ENCODE measurements around the gene MED4. TPM values are rescaled to one million over a fixed set of nuclear protein-coding genes. Genes with fewer than 3 reads are reported as not detected.

Gene MED4
- total and polyA plus RNA-seq, 8 donors, result 7.0 to 68.3 (median 37.9) TPM

GRCh38 chr13:48055712-48056111 is 39.2 kb downstream of the MED4 start:
- no peaks in the 10 kb centered on the region for H3K4me1 ChIP-seq
- H3K27ac ChIP-seq, result no peak overlapping the region
- TF ChIP-seq CTCF (IDR thresholded peaks at IDR 0.05), result no peak
- TF ChIP-seq POLR2A (IDR thresholded peaks at IDR 0.05), result no peak
- TF ChIP-seq POLR2AphosphoS5 (IDR thresholded peaks at IDR 0.05), result no peak
- TF ChIP-seq EP300 (IDR thresholded peaks at IDR 0.05), result no peak
- H3K4me3 ChIP-seq, result no peak overlapping the region
- DNase-seq, result no peak
- 78 to 85% (median 81%) methylated on average over 5 of the region's 5 CpGs for WGBS, 5 donors
- H3K27me3 ChIP-seq, result no peaks in the 10 kb centered on the region
- intact Hi-C loops (cut with DNase I; ENCODE audit: low total_unique reads), result no loop called here
- H3K36me3 ChIP-seq, result peaks cover 0 to 41% (median 35%) of the 10 kb centered on the region in 4 donors
- H3K9me3 ChIP-seq, result no peaks in the 10 kb centered on the region

GRCh38 chr13:48054601-48055000 is 40.3 kb downstream of the MED4 start:
- TF ChIP-seq EP300 (IDR thresholded peaks at IDR 0.05) (no peak), POLR2AphosphoS5 (IDR thresholded peaks at IDR 0.05) (no peak), POLR2A (IDR thresholded peaks at IDR 0.05) (no peak), CTCF (IDR thresholded peaks at IDR 0.05) (no peak)
- Histone ChIP-seq H3K27me3 (no peaks in the 10 kb centered on the region), H3K4me1 (no peaks in the 10 kb centered on the region), H3K4me3 (no peak overlapping the region), H3K9me3 (no peaks in the 10 kb centered on the region), H3K36me3 (peaks cover 0 to 52% (median 46%) of the 10 kb centered on the region in 4 donors), H3K27ac (no peak overlapping the region)
- intact Hi-C loops (cut with DNase I; ENCODE audit: low total_unique reads), result no loop called here
- DNase-seq, result no peak
- 90 to 95% (median 92%) methylated on average over 6 of the region's 6 CpGs for WGBS, 5 donors

GRCh38 chr13:48050550-48050949 is 44.4 kb downstream of the MED4 start:
- Histone ChIP-seq H3K27me3 (no peaks in the 10 kb centered on the region), H3K27ac (no peak overlapping the region), H3K4me3 (no peak overlapping the region), H3K9me3 (no peaks in the 10 kb centered on the region), H3K4me1 (no peaks in the 10 kb centered on the region), H3K36me3 (peaks cover 11 to 85% (median 74%) of the 10 kb centered on the region in 4 donors)
- TF ChIP-seq POLR2AphosphoS5 (IDR thresholded peaks at IDR 0.05), result no peak
- TF ChIP-seq POLR2A (IDR thresholded peaks at IDR 0.05), result no peak
- TF ChIP-seq CTCF (IDR thresholded peaks at IDR 0.05), result no peak
- TF ChIP-seq EP300 (IDR thresholded peaks at IDR 0.05), result no peak
- DNase-seq, result no peak
- intact Hi-C loops (cut with DNase I; ENCODE audit: low total_unique reads), result no loop called here
- WGBS, 5 donors, result 87 to 93% (median 92%) methylated on average over 3 of the region's 3 CpGs

- TF ChIP-seq EP300 (IDR thresholded peaks at IDR 0.05), result no peak
- no peak for TF ChIP-seq POLR2AphosphoS5 (IDR thresholded peaks at IDR 0.05)
- TF ChIP-seq POLR2A (IDR thresholded peaks at IDR 0.05), result no peak
- TF ChIP-seq CTCF (IDR thresholded peaks at IDR 0.05), result no peak
- intact Hi-C loops (cut with DNase I; ENCODE audit: low total_unique reads), result loop anchor here (10.0 kb wide), 1 partner anchor 51 kb away; the partner anchor contains the start of gene MED4
- peak overlapping the region in 1 of 5 donors; percentile 9 for H3K27ac ChIP-seq
- DNase-seq, result no peak
- H3K27me3 ChIP-seq, result no peaks in the 10 kb centered on the region
- H3K4me3 ChIP-seq, result no peak overlapping the region
- peaks cover 11 to 51% (median 38%) of the 10 kb centered on the region in 4 donors for H3K36me3 ChIP-seq
- peaks cover 0 to under 1% (median under 1%) of the 10 kb centered on the region in 4 donors for H3K4me1 ChIP-seq
- H3K9me3 ChIP-seq, result no peaks in the 10 kb centered on the region
Observed at GRCh38 chr13:48043789-48044503, 51.0 kb downstream of the MED4 start.
